GM18508 (cell line): ENCODE measurements around the gene MED15.
"Not testable (repeated sequence)": the region's sequence is repeated elsewhere in the genome, so short reads cannot be mapped to it uniquely, and the experiment has no call there.

Source experiments
- ATAC-seq: cut with Tn5 transposase; IDR thresholded peaks from one replicate; pipeline ENCODE4 v1.9.1; 2021; ENCODE audit warnings: moderate number of reproducible peaks; ENCODE audit not compliant: insufficient read depth, unreplicated experiment

MED15 gene

DNA sequence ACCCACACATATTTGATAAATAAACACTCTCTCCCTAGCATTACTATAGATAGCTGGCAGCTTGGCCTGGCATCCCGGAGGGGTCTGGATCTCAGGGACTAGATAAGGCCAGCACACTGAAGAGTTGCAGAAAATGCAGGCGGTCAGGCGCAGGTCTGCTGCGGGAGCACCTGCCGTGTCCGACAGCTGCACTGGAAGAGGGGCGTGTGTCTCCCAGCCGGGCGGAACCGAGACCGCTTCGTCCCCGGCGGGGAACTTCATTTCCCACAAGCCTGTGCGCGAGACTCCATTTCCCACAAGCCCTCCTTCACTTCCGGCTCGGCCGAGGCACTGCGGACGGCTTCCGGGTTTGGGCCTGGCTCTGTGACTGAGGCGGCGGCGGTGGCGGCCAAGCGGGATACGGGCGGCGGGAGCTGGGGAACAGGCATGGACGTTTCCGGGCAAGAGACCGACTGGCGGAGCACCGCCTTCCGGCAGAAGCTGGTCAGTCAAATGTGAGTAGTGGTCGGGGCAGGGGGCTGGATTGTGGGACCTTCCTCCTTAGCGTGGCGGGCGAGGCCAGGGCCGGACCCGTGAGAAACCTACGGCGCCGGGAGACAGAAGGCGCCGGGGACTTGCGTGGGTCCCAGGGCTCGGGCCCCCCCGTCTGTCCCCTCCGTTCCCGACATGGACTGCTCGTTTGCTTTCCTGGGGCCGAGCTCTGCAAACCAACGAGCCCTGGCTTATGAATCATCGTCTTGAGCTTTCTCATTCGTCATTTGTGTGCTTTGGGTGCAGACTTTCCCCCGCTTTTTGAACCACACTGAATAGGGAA lies at the start of gene MED15:
TSS of gene MED15 (plus strand) at position 358 of the 814 bp plus-strand sequence. CDS start at position 427, 69 bp downstream.
- peak; percentile 43 for ATAC-seq

GRCh38 chr22:20458530-20459151 lies 48.8 kb upstream of the MED15 start:
- no peak for ATAC-seq

DNA sequence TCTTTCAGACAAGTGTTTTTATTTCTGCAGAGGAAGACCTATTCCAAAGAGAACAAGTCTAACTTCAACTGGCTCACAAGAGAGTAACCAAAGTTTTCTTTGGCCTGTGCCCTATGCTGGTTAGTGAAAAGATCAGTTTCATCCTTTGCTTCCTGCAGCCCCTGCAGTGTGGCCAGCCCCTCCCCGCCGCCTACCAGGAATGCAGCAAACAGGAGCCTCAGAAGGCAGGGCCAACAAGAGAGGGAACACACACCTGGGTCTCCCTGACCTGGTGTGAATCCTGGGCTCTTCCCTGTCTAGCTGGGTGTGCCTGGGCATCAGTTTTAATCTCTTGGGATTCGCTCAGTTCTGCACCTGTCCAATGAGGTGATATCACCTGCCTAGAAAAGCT lies 48.3 kb upstream of the MED15 start:
- no peak for ATAC-seq

DNA sequence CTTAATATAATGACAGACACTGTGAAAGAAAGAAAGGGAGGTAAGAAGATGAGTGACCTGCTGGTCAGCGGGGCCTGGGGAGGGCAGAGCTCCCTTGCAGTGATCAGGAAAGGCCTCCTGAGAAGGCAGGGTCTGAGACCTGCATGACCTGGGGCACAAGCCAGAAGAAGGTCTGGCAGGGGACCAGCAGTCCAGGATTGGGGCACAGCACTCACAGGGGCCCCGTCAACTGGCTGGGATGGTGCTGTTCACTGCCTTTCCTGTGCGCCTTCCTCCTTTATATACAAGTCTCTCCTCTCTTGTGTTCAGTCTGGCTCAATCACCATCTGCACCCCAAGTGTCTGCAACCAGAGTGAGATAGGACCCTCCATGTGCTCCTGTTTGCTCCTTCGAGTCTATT lies 47.5 kb upstream of the MED15 start:
- ATAC-seq = no peak

- no peak for ATAC-seq
Observed at GRCh38 chr22:20463324-20464095, 43.9 kb upstream of the MED15 start.

DNA sequence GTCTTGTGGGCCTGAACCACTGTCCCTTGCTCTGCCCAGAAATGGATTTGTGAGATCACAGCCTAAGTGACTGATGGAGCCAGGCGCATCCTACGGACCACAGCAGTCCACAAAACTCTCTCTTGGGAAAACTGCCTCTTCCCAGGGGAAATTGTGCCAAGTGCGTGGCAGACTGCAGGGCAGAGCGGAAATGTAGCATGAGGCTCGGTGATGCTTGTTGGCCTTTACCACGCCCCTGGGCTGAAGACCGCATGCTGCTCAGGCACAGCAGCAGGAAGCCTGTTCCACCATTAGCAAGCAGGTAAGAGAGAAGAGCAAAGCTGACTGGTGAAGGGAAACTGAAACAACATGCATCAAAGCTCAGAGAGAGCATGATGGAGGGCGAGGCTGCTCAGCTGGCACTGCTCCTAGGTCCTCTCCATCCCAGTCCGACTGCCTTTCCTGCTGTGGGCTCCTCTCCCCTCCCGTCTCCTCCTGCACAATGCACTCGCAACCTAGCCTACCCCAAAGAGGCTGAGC lies 43.3 kb upstream of the MED15 start:
- no peak for ATAC-seq

- no peak for ATAC-seq
Observed at GRCh38 chr22:20464912-20465758, 42.3 kb upstream of the MED15 start.

GRCh38 chr22:20465759-20466077 lies 41.7 kb upstream of the MED15 start:
- ATAC-seq = no peak

GRCh38 chr22:20466659-20467379 lies 40.6 kb upstream of the MED15 start:
- no peak for ATAC-seq

- no peak for ATAC-seq
Observed at GRCh38 chr22:20469110-20469868, 38.1 kb upstream of the MED15 start.

DNA sequence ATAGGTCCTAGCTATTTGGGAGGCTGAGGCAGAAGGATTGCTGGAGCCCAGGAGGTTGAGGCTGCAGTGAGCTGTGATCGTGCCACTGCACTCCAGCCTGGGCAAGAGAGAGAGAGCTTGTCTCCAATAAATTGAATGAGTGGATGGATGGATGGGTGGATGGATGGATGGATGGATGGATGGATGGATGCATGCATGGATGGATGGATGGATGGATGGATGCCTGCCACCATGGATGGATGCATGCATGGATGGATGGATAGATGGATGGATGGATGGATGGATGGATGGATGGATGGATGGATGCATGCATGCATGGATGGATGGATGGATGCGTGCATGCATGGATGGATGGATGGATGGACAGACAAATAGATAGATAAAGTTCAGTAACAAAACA lies 36.9 kb upstream of the MED15 start:
- ATAC-seq = not testable (repeated sequence)

GRCh38 chr22:20471126-20471833 lies 36.1 kb upstream of the MED15 start:
- ATAC-seq = no peak

- ATAC-seq = no peak
Observed at GRCh38 chr22:20472629-20473442, 34.6 kb upstream of the MED15 start.

- no peak for ATAC-seq
Observed at GRCh38 chr22:20475115-20475436, 32.3 kb upstream of the MED15 start.

DNA sequence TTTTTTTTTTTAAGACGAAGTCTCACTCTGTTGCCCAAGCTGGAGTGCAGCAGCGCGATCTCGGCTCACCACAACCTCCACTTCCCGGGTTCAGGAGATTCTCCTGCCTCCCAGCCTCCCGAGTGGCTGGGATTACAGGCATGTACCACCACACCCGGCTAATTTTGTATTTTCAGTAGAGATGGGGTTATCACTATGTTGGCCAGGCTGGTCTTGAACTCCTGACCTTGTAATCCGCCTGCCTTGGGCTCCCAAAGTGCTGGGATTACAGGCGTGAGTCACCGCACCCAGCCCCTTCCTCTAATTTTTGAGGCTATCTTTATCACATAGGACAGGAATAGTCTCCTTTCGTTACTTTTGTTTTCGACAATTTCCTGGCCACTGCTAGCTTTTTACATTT lies 31.8 kb upstream of the MED15 start:
- ATAC-seq = not testable (repeated sequence)

- ATAC-seq = not testable (repeated sequence)
Observed at GRCh38 chr22:20478059-20478458, 29.4 kb upstream of the MED15 start.

GRCh38 chr22:20479612-20480196 lies 27.7 kb upstream of the MED15 start:
- ATAC-seq = no peak
